ENCODE measurements around the gene MARCHF3.
A peak's percentile ranks its signal among the peaks of the same experiment; 100 is the strongest.

The MARCHF3 gene

GRCh38 chr5:126971455-126972031, 58.8 kb downstream of the MARCHF3 start:
- H3K27me3 ChIP-seq (ENCODE audit: insufficient read depth, low read length): no peaks in the 10 kb centered on the region
- no peaks in the 10 kb centered on the region for H3K79me2 ChIP-seq (ENCODE audit: control insufficient read depth, insufficient read depth, low read length, unreplicated experiment)
- no peaks in the 10 kb centered on the region for H3K36me3 ChIP-seq (ENCODE audit: insufficient read depth, low read length)
- H3K4me3 ChIP-seq (ENCODE audit: low read depth, low read length): no peak overlapping the region
- no peak overlapping the region for H2AFZ ChIP-seq (ENCODE audit: low read length, unreplicated experiment)
- no peak overlapping the region for H3K27ac ChIP-seq (ENCODE audit: low read depth, low read length)
- H3K4me1 ChIP-seq (ENCODE audit: control insufficient read depth, insufficient read depth, low read length, unreplicated experiment): peaks cover 21% of the 10 kb centered on the region

GRCh38 chr5:126970517-126971017, 59.8 kb downstream of the MARCHF3 start:
- Histone ChIP-seq H3K79me2 (ENCODE audit: control insufficient read depth, insufficient read depth, low read length, unreplicated experiment) (no peaks in the 10 kb centered on the region), H3K27me3 (ENCODE audit: insufficient read depth, low read length) (no peaks in the 10 kb centered on the region), H2AFZ (ENCODE audit: low read length, unreplicated experiment) (no peak overlapping the region), H3K27ac (ENCODE audit: low read depth, low read length) (peak overlapping the region; percentile 6; the same call in 1 of the 2 replicates), H3K4me3 (ENCODE audit: low read depth, low read length) (no peak overlapping the region), H3K4me1 (ENCODE audit: control insufficient read depth, insufficient read depth, low read length, unreplicated experiment) (peaks cover 26% of the 10 kb centered on the region), H3K36me3 (ENCODE audit: insufficient read depth, low read length) (no peaks in the 10 kb centered on the region)

- H3K4me3 ChIP-seq (ENCODE audit: low read depth, low read length): no peak overlapping the region
- no peak overlapping the region for H2AFZ ChIP-seq (ENCODE audit: low read length, unreplicated experiment)
- no peak overlapping the region for H3K27ac ChIP-seq (ENCODE audit: low read depth, low read length)
- H3K36me3 ChIP-seq (ENCODE audit: insufficient read depth, low read length): no peaks in the 10 kb centered on the region
- no peaks in the 10 kb centered on the region for H3K27me3 ChIP-seq (ENCODE audit: insufficient read depth, low read length)
- H3K4me1 ChIP-seq (ENCODE audit: control insufficient read depth, insufficient read depth, low read length, unreplicated experiment): peaks cover 35% of the 10 kb centered on the region
- no peaks in the 10 kb centered on the region for H3K79me2 ChIP-seq (ENCODE audit: control insufficient read depth, insufficient read depth, low read length, unreplicated experiment)
Observed at GRCh38 chr5:126969548-126969947, 60.8 kb downstream of the MARCHF3 start.

GRCh38 chr5:126967808-126968466, 62.4 kb downstream of the MARCHF3 start:
- H3K79me2 ChIP-seq (ENCODE audit: control insufficient read depth, insufficient read depth, low read length, unreplicated experiment): no peaks in the 10 kb centered on the region
- no peaks in the 10 kb centered on the region for H3K27me3 ChIP-seq (ENCODE audit: insufficient read depth, low read length)
- peaks cover 37% of the 10 kb centered on the region for H3K4me1 ChIP-seq (ENCODE audit: control insufficient read depth, insufficient read depth, low read length, unreplicated experiment)
- no peak overlapping the region for H2AFZ ChIP-seq (ENCODE audit: low read length, unreplicated experiment)
- H3K4me3 ChIP-seq (ENCODE audit: low read depth, low read length): no peak overlapping the region
- H3K27ac ChIP-seq (ENCODE audit: low read depth, low read length): no peak overlapping the region
- H3K36me3 ChIP-seq (ENCODE audit: insufficient read depth, low read length): no peaks in the 10 kb centered on the region

GRCh38 chr5:126965487-126965886, 64.9 kb downstream of the MARCHF3 start:
- H3K27ac ChIP-seq (ENCODE audit: low read depth, low read length): peak overlapping the region; percentile 30

GRCh38 chr5:126965061-126965475, 65.3 kb downstream of the MARCHF3 start:
- Histone ChIP-seq H3K4me1 (ENCODE audit: control insufficient read depth, insufficient read depth, low read length, unreplicated experiment) (peaks cover 17% of the 10 kb centered on the region), H3K36me3 (ENCODE audit: insufficient read depth, low read length) (no peaks in the 10 kb centered on the region), H3K79me2 (ENCODE audit: control insufficient read depth, insufficient read depth, low read length, unreplicated experiment) (no peaks in the 10 kb centered on the region), H3K27ac (ENCODE audit: low read depth, low read length) (peak overlapping the region; percentile 30), H2AFZ (ENCODE audit: low read length, unreplicated experiment) (no peak overlapping the region), H3K4me3 (ENCODE audit: low read depth, low read length) (no peak overlapping the region), H3K27me3 (ENCODE audit: insufficient read depth, low read length) (no peaks in the 10 kb centered on the region)

More at GRCh38 chr5:126965487-126965886, 64.9 kb downstream of the MARCHF3 start:
- H3K4me1 ChIP-seq (ENCODE audit: control insufficient read depth, insufficient read depth, low read length, unreplicated experiment): peaks cover 21% of the 10 kb centered on the region
- H3K27me3 ChIP-seq (ENCODE audit: insufficient read depth, low read length): no peaks in the 10 kb centered on the region
- no peak overlapping the region for H2AFZ ChIP-seq (ENCODE audit: low read length, unreplicated experiment)
- no peaks in the 10 kb centered on the region for H3K79me2 ChIP-seq (ENCODE audit: control insufficient read depth, insufficient read depth, low read length, unreplicated experiment)
- H3K36me3 ChIP-seq (ENCODE audit: insufficient read depth, low read length): no peaks in the 10 kb centered on the region
- H3K4me3 ChIP-seq (ENCODE audit: low read depth, low read length): no peak overlapping the region

- no peak overlapping the region for H2AFZ ChIP-seq (ENCODE audit: low read length, unreplicated experiment)
- no peaks in the 10 kb centered on the region for H3K27me3 ChIP-seq (ENCODE audit: insufficient read depth, low read length)
- no peaks in the 10 kb centered on the region for H3K79me2 ChIP-seq (ENCODE audit: control insufficient read depth, insufficient read depth, low read length, unreplicated experiment)
- peaks cover 15% of the 10 kb centered on the region for H3K4me1 ChIP-seq (ENCODE audit: control insufficient read depth, insufficient read depth, low read length, unreplicated experiment)
- H3K27ac ChIP-seq (ENCODE audit: low read depth, low read length): no peak overlapping the region
- H3K4me3 ChIP-seq (ENCODE audit: low read depth, low read length): no peak overlapping the region
- no peaks in the 10 kb centered on the region for H3K36me3 ChIP-seq (ENCODE audit: insufficient read depth, low read length)
Observed at GRCh38 chr5:126963822-126964375, 66.5 kb downstream of the MARCHF3 start.

- no peaks in the 10 kb centered on the region for H3K79me2 ChIP-seq (ENCODE audit: control insufficient read depth, insufficient read depth, low read length, unreplicated experiment)
- H3K4me3 ChIP-seq (ENCODE audit: low read depth, low read length): no peak overlapping the region
- H3K27me3 ChIP-seq (ENCODE audit: insufficient read depth, low read length): no peaks in the 10 kb centered on the region
- H2AFZ ChIP-seq (ENCODE audit: low read length, unreplicated experiment): no peak overlapping the region
- H3K36me3 ChIP-seq (ENCODE audit: insufficient read depth, low read length): no peaks in the 10 kb centered on the region
- H3K4me1 ChIP-seq (ENCODE audit: control insufficient read depth, insufficient read depth, low read length, unreplicated experiment): peaks cover 15% of the 10 kb centered on the region
- H3K27ac ChIP-seq (ENCODE audit: low read depth, low read length): no peak overlapping the region
Observed at GRCh38 chr5:126961702-126962101, 68.7 kb downstream of the MARCHF3 start.

GRCh38 chr5:126961128-126961527, 69.2 kb downstream of the MARCHF3 start:
- Histone ChIP-seq H3K79me2 (ENCODE audit: control insufficient read depth, insufficient read depth, low read length, unreplicated experiment) (no peaks in the 10 kb centered on the region), H3K27ac (ENCODE audit: low read depth, low read length) (no peak overlapping the region), H3K36me3 (ENCODE audit: insufficient read depth, low read length) (no peaks in the 10 kb centered on the region), H3K4me1 (ENCODE audit: control insufficient read depth, insufficient read depth, low read length, unreplicated experiment) (peaks cover 15% of the 10 kb centered on the region), H3K4me3 (ENCODE audit: low read depth, low read length) (no peak overlapping the region), H3K27me3 (ENCODE audit: insufficient read depth, low read length) (no peaks in the 10 kb centered on the region), H2AFZ (ENCODE audit: low read length, unreplicated experiment) (no peak overlapping the region)

GRCh38 chr5:126959188-126959587, 71.2 kb downstream of the MARCHF3 start:
- no peaks in the 10 kb centered on the region for H3K27me3 ChIP-seq (ENCODE audit: insufficient read depth, low read length)
- H3K36me3 ChIP-seq (ENCODE audit: insufficient read depth, low read length): no peaks in the 10 kb centered on the region
- H3K79me2 ChIP-seq (ENCODE audit: control insufficient read depth, insufficient read depth, low read length, unreplicated experiment): no peaks in the 10 kb centered on the region
- no peak overlapping the region for H2AFZ ChIP-seq (ENCODE audit: low read length, unreplicated experiment)
- no peak overlapping the region for H3K4me3 ChIP-seq (ENCODE audit: low read depth, low read length)
- no peaks in the 10 kb centered on the region for H3K4me1 ChIP-seq (ENCODE audit: control insufficient read depth, insufficient read depth, low read length, unreplicated experiment)
- H3K27ac ChIP-seq (ENCODE audit: low read depth, low read length): no peak overlapping the region

- Histone ChIP-seq H3K79me2 (ENCODE audit: control insufficient read depth, insufficient read depth, low read length, unreplicated experiment) (no peaks in the 10 kb centered on the region), H3K27me3 (ENCODE audit: insufficient read depth, low read length) (no peaks in the 10 kb centered on the region), H3K4me1 (ENCODE audit: control insufficient read depth, insufficient read depth, low read length, unreplicated experiment) (no peaks in the 10 kb centered on the region), H3K4me3 (ENCODE audit: low read depth, low read length) (no peak overlapping the region), H3K36me3 (ENCODE audit: insufficient read depth, low read length) (no peaks in the 10 kb centered on the region), H2AFZ (ENCODE audit: low read length, unreplicated experiment) (no peak overlapping the region), H3K27ac (ENCODE audit: low read depth, low read length) (no peak overlapping the region)
Observed at GRCh38 chr5:126956991-126957390, 73.4 kb downstream of the MARCHF3 start.

Measured in ACC112 (cell line).